K562 (cell line): ENCODE measurements around the gene SEMA4G. TPM values are rescaled to one million over a fixed set of nuclear protein-coding genes. Genes with fewer than 3 reads are reported as not detected.

Experiments used
- BRD9 ChIP-seq: fragments of 450-650 bp; IDR thresholded peaks from 2 replicates; pipeline ENCODE4 v1.6.1; 2018; ENCODE audit warnings: low read depth; ENCODE audit not compliant: partially characterized antibody
- CTBP1 ChIP-seq: fragments of 450-650 bp; IDR thresholded peaks from 2 replicates; pipeline ENCODE4 v1.6.1; 2016; ENCODE audit warnings: borderline replicate concordance
- DPF2 ChIP-seq: fragments of 450-650 bp; IDR thresholded peaks from 2 replicates; pipeline ENCODE4 v1.6.1; 2016
- EP400 ChIP-seq: fragments of 450-650 bp; IDR thresholded peaks from 2 replicates; pipeline ENCODE4 v1.6.1; 2017; ENCODE audit warnings: antibody characterized with exemption, mild to moderate bottlenecking, moderate library complexity
- GATAD2A ChIP-seq: fragments of 450-650 bp; IDR thresholded peaks from 2 replicates; pipeline ENCODE4 v1.6.1; 2017
- KDM1A ChIP-seq, 2 experiments: fragments of 450-650 bp; IDR thresholded peaks; 2 replicates each; pipeline ENCODE4 v1.6.1; 2016; ENCODE audit warnings: mild to moderate bottlenecking in 2 of 2
- MED1 ChIP-seq: sonication (generic); formaldehyde crosslinking; IDR thresholded peaks from 2 replicates; pipeline ENCODE4 v1.8.1; 2023; ENCODE audit warnings: missing genetic modification reagents, borderline replicate concordance
- MYC ChIP-seq, 2 experiments: fragments of 250-450 bp in 1 of 2; sonication (Bioruptor Pico) in 1 of 2; IDR thresholded peaks; 2 replicates each; pipeline versions ENCODE4 v1.5.1 to v1.6.1; 2012 to 2021; ENCODE audit warnings: low read depth in 2 of 2, borderline replicate concordance in 1 of 2, improper control_type of control experiment in 1 of 2, low read length in 1 of 2, mild to moderate bottlenecking in 1 of 2, moderate library complexity in 1 of 2
- MYNN ChIP-seq, 2 experiments: sonication (generic); formaldehyde crosslinking in 1 of 2; IDR thresholded peaks; 2 replicates each; pipeline versions ENCODE4 v1.5.0 to v1.6.1; 2016 to 2020; ENCODE audit warnings: antibody characterized with exemption in 1 of 2, missing genetic modification reagents in 1 of 2
- NR3C1 ChIP-seq: sonication (generic); formaldehyde crosslinking; IDR thresholded peaks from 2 replicates; pipeline ENCODE4 v1.8.1; 2022; ENCODE audit warnings: missing genetic modification reagents
- RB1 ChIP-seq: fragments of 450-650 bp; IDR thresholded peaks from 2 replicates; pipeline ENCODE4 v1.6.1; 2017; ENCODE audit warnings: low read depth, mild to moderate bottlenecking
- RBM15 ChIP-seq: fragments of 200-400 bp; formaldehyde crosslinking; IDR thresholded peaks from 2 replicates; pipeline ENCODE4 v1.6.1; 2018; ENCODE audit warnings: mild to moderate bottlenecking, low read length, moderate library complexity; ENCODE audit not compliant: insufficient read depth
- SIN3B ChIP-seq: fragments of 450-650 bp; IDR thresholded peaks from 2 replicates; pipeline ENCODE4 v1.6.1; 2017; ENCODE audit warnings: low read depth, mild to moderate bottlenecking, moderate library complexity
- SLC30A9 ChIP-seq: fragments of 250-450 bp; sonication (Bioruptor Pico); IDR thresholded peaks from 2 replicates; pipeline ENCODE4 v1.8.0; 2022; ENCODE audit warnings: mild to moderate bottlenecking, moderate library complexity
- SMARCA4 ChIP-seq: fragments of 450-650 bp; IDR thresholded peaks from 2 replicates; pipeline ENCODE4 v1.6.1; 2016
- SP1 ChIP-seq: sonication (generic); formaldehyde crosslinking; IDR thresholded peaks from 2 replicates; pipeline ENCODE4 v1.8.1; 2022; ENCODE audit warnings: mild to moderate bottlenecking, missing genetic modification reagents
- TEAD4 ChIP-seq, 2 experiments: sonication (generic) in 1 of 2; formaldehyde crosslinking in 1 of 2; IDR thresholded peaks; 2 replicates each; pipeline versions ENCODE4 v1.6.1 to v1.8.0; 2012 to 2022; ENCODE audit warnings: borderline replicate concordance in 1 of 2, inconsistent platforms in 1 of 2, low read length in 1 of 2, mild to moderate bottlenecking in 1 of 2, missing genetic modification reagents in 1 of 2
- XRCC5 ChIP-seq: fragments of 200-400 bp; formaldehyde crosslinking; IDR thresholded peaks from 2 replicates; pipeline ENCODE4 v1.6.1; 2017; ENCODE audit warnings: low read depth, mild to moderate bottlenecking, low read length
- ZBTB7A ChIP-seq: IDR thresholded peaks from 2 replicates; pipeline ENCODE4 v1.6.1; 2011; ENCODE audit warnings: low read depth, mild to moderate bottlenecking, low read length, moderate library complexity, borderline replicate concordance; ENCODE audit not compliant: control insufficient read depth
- ZFX ChIP-seq: sonication (generic); formaldehyde crosslinking; IDR thresholded peaks from 2 replicates; pipeline ENCODE4 v1.8.0; 2022; ENCODE audit warnings: mild to moderate bottlenecking, missing genetic modification reagents, moderate library complexity
- ZNF12 ChIP-seq: sonication (generic); formaldehyde crosslinking; IDR thresholded peaks from 2 replicates; pipeline ENCODE4 v1.4.0; 2020; ENCODE audit warnings: mild to moderate bottlenecking, missing genetic modification reagents
- ZNF175 ChIP-seq: fragments of 200-800 bp; sonication (Bioruptor generic); IDR thresholded peaks from 2 replicates; pipeline ENCODE4 v1.6.1; 2016; ENCODE audit warnings: low read depth, mild to moderate bottlenecking, missing genetic modification characterization, missing compliant biosample characterization
- ZNF79 ChIP-seq: fragments of 250-450 bp; sonication (Bioruptor Pico); IDR thresholded peaks from 2 replicates; pipeline ENCODE4 v1.4.0; 2020; ENCODE audit warnings: low read depth, mild to moderate bottlenecking, moderate library complexity
- polyA plus RNA-seq, 8 experiments: library from polyadenylated mRNA; depleted of rRNA in 4 of 8; stranded (reverse) in 5 of 8; unstranded in 3 of 8; fragments of >200 nt; fragmentation: Nextera tagmentation in 2 of 8; fragmentation: Illumina TruSeq in 1 of 8; extraction: Ambion mirVana in 2 of 8; extraction: Trizol in 1 of 8; gene quantifications; 2 replicates each; pipeline versions ENCODE4 v1.2.1 to v1.2.3, GENCODE V29; 2011 to 2014; ENCODE audit warnings: inconsistent platforms in 1 of 8, missing spikeins in 1 of 8
- total RNA-seq, 7 experiments: library from RNA; depleted of rRNA in 6 of 7; stranded (reverse); fragments of >200 nt in 6 of 7; fragmentation: Illumina TruSeq in 2 of 7; extraction: Trizol in 2 of 7; gene quantifications; 2 replicates each; pipeline versions ENCODE4 v1.2.1 to v1.2.3, GENCODE V29; 2011 to 2021; ENCODE audit warnings: low replicate concordance in 1 of 7
- TF ChIP-seq, protein P1 (sequence below), 2 experiments: IDR thresholded peaks; 2 replicates each; pipeline ENCODE4 v1.6.1; 2012; ENCODE audit warnings: improper control_type of control experiment in 2 of 2, low read depth in 2 of 2, low read length in 2 of 2, borderline replicate concordance in 1 of 2

SEMA4G gene
- total and polyA plus RNA-seq, 9 of the 15 experiments (the other 6 are each of a cell fraction or from before 2014, with no cell fraction given) = 0.40 to 7.8 (median 1.8) TPM

DNA sequence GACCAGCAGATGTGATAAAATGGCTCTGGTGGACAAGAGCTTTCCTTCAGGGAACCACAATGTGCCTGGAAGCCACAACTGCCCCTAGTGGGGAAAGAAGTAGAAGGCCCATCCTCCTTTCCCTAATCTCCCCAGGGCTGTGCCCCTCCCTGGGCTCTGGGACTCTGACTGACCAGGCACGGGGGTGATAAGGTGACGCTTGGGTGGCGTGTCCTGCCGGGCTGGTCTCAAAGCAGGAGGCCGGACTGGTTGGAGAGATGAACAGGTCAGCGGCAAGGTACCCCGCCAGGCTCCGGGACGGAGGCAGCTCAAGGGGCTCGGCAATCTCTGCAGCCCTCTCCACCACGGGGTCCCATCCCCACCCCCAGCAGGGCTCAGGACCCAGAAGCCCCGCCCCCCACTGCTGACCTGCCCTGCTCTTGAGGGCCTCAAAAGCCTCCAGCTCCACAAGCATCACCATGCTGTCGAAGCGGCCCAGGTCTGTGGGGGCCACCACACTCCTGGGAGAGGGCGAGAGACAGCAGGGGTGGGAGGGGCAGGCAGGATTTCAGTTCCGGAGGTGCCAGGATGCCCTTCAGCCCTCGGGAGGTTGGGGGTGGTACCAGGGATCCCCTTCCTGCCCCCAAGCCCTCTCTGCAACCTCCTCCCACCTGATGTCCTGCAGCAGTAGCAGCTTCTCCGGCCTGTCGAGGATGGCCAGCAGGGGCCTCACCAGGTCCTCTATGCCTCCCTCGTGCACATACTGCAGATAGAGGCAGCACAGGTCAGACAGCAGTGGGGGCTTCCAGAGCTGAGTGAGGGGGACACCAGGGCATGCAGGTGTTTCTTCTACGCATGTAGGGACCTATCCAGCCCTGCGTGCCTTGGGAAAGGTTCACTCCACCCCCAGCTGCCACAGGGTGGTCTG, 42.5 kb downstream of the SEMA4G start (continued):
- TF ChIP-seq, protein P1, sequence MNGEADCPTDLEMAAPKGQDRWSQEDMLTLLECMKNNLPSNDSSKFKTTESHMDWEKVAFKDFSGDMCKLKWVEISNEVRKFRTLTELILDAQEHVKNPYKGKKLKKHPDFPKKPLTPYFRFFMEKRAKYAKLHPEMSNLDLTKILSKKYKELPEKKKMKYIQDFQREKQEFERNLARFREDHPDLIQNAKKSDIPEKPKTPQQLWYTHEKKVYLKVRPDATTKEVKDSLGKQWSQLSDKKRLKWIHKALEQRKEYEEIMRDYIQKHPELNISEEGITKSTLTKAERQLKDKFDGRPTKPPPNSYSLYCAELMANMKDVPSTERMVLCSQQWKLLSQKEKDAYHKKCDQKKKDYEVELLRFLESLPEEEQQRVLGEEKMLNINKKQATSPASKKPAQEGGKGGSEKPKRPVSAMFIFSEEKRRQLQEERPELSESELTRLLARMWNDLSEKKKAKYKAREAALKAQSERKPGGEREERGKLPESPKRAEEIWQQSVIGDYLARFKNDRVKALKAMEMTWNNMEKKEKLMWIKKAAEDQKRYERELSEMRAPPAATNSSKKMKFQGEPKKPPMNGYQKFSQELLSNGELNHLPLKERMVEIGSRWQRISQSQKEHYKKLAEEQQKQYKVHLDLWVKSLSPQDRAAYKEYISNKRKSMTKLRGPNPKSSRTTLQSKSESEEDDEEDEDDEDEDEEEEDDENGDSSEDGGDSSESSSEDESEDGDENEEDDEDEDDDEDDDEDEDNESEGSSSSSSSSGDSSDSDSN (IDR thresholded peaks at IDR 0.05; ENCODE audit: borderline replicate concordance in 1 of 2, low read depth in 2 of 2, low read length in 2 of 2) = peak in 1 of 2 experiments; percentile 81; a peak in 2 of 4 replicates
- TF ChIP-seq ZNF12 (CRISPR knock-in tag) (no peak), MYC (IDR thresholded peaks at IDR 0.05; ENCODE audit: low read depth, low read length) (peak; percentile 69), MYC (CRISPR knock-in tag; IDR thresholded peaks at IDR 0.05; ENCODE audit: borderline replicate concordance, low read depth) (no peak), KDM1A (IDR thresholded peaks at IDR 0.05) (peak; percentile 31 to 57; a peak in 1 of 4 replicates), ZNF175 (no peak), GATAD2A (no peak), BRD9 (no peak), SLC30A9 (CRISPR knock-in tag) (no peak), ZNF79 (no peak), ZFX (0 out of 2 replicates have a peak, but pooled peaks have one; percentile 30), MED1 (CRISPR knock-in tag) (no peak), DPF2 (0 out of 2 replicates have a peak, but pooled peaks have one; percentile 17), RBM15 (no peak), CTBP1 (peak; percentile 72; the same call in 1 of the 2 replicates), MYNN (IDR thresholded peaks at IDR 0.05) (0 out of 2 replicates have a peak, but pooled peaks have one; percentile 52), MYNN (CRISPR knock-in tag; IDR thresholded peaks at IDR 0.05) (no peak), NR3C1 (CRISPR knock-in tag) (no peak), RB1 (peak; percentile 51; the same call in 1 of the 2 replicates), XRCC5 (peak; percentile 20; the same call in 1 of the 2 replicates), ZBTB7A (0 out of 2 replicates have a peak, but pooled peaks have one; percentile 26), TEAD4 (IDR thresholded peaks at IDR 0.05; ENCODE audit: low read length) (peak; percentile 27; the same call in 1 of the 2 replicates), TEAD4 (CRISPR knock-in tag; IDR thresholded peaks at IDR 0.05; ENCODE audit: borderline replicate concordance) (no peak), EP400 (peak; percentile 32; the same call in 1 of the 2 replicates), SIN3B (no peak), SP1 (peak; percentile 47; the same call in 1 of the 2 replicates), SMARCA4 (0 out of 2 replicates have a peak, but pooled peaks have one; percentile 25)
